Measurements from ENCODE around the gene BTBD9. TPM values are rescaled to one million over a fixed set of nuclear protein-coding genes. Genes with fewer than 3 reads are reported as not detected.

The BTBD9 gene
- polyA plus RNA-seq, 1 donor from 2014 or later = 15.2 TPM

GRCh38 chr6:38305995-38306681, 333.6 kb downstream of the BTBD9 start:
- H3K36me3 Mint-ChIP-seq = no peaks in the 10 kb centered on the region
- H3K27me3 Mint-ChIP-seq = no peaks in the 10 kb centered on the region
- H3K27ac Mint-ChIP-seq = no peak overlapping the region
- no peaks in the 10 kb centered on the region for H3K9me3 Mint-ChIP-seq
- H3K4me1 Mint-ChIP-seq = peaks cover 20 to 23% (median 23%) of the 10 kb centered on the region in 3 donors
- H3K4me3 Mint-ChIP-seq = no peak overlapping the region

DNA sequence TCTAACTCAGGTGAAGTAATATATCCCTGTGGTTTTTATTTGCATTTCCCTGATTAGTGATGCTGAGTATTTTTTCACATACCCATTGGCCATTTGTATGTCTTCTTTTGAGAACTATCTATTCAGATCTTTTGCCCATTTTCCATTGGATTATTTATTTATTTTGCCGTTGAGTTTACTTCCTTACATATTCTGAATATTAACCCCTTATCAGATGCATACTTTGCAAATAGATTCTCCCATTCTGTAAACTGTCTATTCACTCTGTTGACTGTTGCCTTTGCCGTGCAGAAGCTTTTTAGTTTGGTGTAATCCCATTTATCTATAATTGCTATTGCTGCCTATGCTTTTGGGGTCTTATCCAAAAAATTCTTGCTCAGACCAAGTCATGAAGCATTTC, 336.9 kb downstream of the BTBD9 start:
- Mint-ChIP-seq H3K4me1 (peaks cover 17 to 20% (median 17%) of the 10 kb centered on the region in 3 donors), H3K4me3 (no peak overlapping the region), H3K36me3 (no peaks in the 10 kb centered on the region), H3K9me3 (no peaks in the 10 kb centered on the region), H3K27me3 (no peaks in the 10 kb centered on the region), H3K27ac (no peak overlapping the region)

DNA sequence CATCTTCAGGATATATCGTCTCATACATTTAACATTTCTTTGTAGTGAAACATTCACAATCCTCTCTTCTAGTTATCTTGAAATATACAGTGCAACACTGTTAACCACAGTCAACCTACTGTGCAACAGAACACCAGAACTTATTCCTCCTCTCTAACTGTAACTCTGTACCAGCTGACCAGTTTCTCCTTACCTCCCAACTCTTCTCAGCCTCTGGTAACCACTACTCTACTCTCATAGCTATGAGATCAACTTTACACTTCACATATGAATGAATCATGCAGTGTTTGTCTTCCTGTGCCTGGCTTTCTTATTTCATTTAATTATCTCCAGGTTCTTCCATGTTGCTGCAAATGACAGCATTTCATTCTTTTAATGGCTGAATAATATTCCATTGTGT, 337.6 kb downstream of the BTBD9 start:
- H3K27me3 Mint-ChIP-seq = no peaks in the 10 kb centered on the region
- H3K27ac Mint-ChIP-seq = no peak overlapping the region
- H3K9me3 Mint-ChIP-seq = no peaks in the 10 kb centered on the region
- H3K36me3 Mint-ChIP-seq = no peaks in the 10 kb centered on the region
- no peak overlapping the region for H3K4me3 Mint-ChIP-seq
- peaks cover 11 to 14% (median 11%) of the 10 kb centered on the region in 3 donors for H3K4me1 Mint-ChIP-seq

DNA sequence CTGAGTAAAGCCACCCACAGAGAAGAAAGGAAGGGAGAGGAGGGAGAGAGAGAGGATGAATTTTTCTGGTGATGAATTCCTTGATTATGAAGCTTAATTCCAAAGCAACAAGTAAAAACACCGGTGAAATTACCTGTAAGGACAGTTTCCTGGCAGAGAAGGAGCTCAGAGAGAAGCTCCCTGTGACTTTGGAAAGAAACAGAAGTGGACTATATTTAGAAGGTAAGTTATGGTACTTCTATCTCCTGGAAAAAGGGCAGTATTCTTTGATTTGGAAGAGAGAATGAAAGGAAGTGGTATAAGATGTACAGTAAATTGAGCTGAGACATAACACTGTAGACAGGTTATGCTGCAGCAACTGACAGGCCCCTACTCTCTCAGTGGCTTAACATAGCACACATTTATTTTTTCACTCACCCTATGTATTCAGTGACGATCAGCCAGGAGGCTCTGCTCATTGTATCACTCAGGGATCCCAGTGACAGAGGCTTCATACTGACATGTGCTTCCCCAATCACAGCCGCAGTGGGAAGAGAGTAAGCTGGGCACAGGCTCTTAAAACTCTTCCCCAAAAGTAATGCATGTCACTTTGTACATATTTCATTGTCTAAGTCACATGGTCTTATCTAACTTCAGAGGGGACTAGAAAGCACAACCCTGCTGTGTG, 349.5 kb downstream of the BTBD9 start:
- no peaks in the 10 kb centered on the region for H3K4me1 Mint-ChIP-seq
- H3K36me3 Mint-ChIP-seq = peaks cover 17% of the 10 kb centered on the region
- H3K27me3 Mint-ChIP-seq = peaks cover 1% of the 10 kb centered on the region
- H3K4me3 Mint-ChIP-seq = no peak overlapping the region
- no peak overlapping the region for H3K27ac Mint-ChIP-seq
- peaks cover 0 to 4% (median 2%) of the 10 kb centered on the region in 3 donors for H3K9me3 Mint-ChIP-seq

- Mint-ChIP-seq H3K9me3 (no peaks in the 10 kb centered on the region), H3K36me3 (peaks cover 21% of the 10 kb centered on the region), H3K27ac (no peak overlapping the region), H3K27me3 (peaks cover 1% of the 10 kb centered on the region), H3K4me1 (peaks cover 0 to 2% (median 0%) of the 10 kb centered on the region in 3 donors), H3K4me3 (no peak overlapping the region)
Measured at GRCh38 chr6:38287487-38287886, 352.2 kb downstream of the BTBD9 start.

GRCh38 chr6:38284802-38285394, 354.8 kb downstream of the BTBD9 start:
- Mint-ChIP-seq H3K9me3 (no peaks in the 10 kb centered on the region), H3K27me3 (peaks cover 1% of the 10 kb centered on the region), H3K36me3 (peaks cover 21% of the 10 kb centered on the region), H3K4me1 (peaks cover 0 to 2% (median 0%) of the 10 kb centered on the region in 3 donors), H3K27ac (peak overlapping the region in 1 of 3 donors; percentile 45), H3K4me3 (no peak overlapping the region)

DNA sequence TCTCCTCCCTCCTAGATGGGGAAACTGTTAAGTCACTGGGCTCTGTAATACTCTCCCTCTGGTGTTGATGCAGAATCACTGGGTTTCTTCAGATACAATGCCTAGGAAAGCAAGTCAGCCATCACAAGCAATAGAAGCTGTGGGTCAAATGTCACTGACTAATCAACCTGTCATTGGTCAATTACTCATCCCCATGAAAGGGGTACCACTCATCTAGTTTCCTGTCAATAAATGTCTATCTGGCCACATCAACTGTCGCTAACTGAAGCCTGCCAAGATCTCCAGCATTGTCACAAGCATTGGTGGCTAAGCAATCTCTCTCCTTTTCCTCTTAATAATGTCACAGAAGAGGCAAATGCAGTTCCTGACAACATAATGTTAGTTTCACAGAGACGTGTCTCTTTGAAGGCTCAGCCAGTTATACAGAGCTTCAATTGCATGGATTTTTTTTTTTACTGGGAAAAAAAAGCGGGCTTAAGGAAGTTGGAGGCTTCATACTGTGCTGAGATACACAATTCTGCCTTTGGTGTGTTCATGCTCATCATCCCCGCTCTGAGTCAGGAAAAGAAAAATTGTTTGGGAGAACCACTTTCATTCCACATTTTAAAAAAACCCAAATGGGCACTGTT, 355.9 kb downstream of the BTBD9 start:
- Mint-ChIP-seq H3K27ac (peak overlapping the region in 1 of 3 donors; percentile 45), H3K9me3 (no peaks in the 10 kb centered on the region), H3K36me3 (peaks cover 21% of the 10 kb centered on the region), H3K4me1 (peaks cover 0 to 2% (median 0%) of the 10 kb centered on the region in 3 donors), H3K4me3 (no peak overlapping the region), H3K27me3 (peaks cover 1% of the 10 kb centered on the region)

GRCh38 chr6:38282911-38283310, 356.8 kb downstream of the BTBD9 start:
- H3K9me3 Mint-ChIP-seq = no peaks in the 10 kb centered on the region
- H3K36me3 Mint-ChIP-seq = peaks cover 17% of the 10 kb centered on the region
- H3K4me1 Mint-ChIP-seq = peaks cover 0 to 4% (median 0%) of the 10 kb centered on the region in 3 donors
- H3K27ac Mint-ChIP-seq = peak overlapping the region in 1 of 3 donors; percentile 25
- no peaks in the 10 kb centered on the region for H3K27me3 Mint-ChIP-seq
- H3K4me3 Mint-ChIP-seq = no peak overlapping the region

GRCh38 chr6:38281126-38281525, 358.6 kb downstream of the BTBD9 start:
- Mint-ChIP-seq H3K27ac (peak overlapping the region in 1 of 3 donors; percentile 92), H3K4me1 (peaks cover 0 to 4% (median 0%) of the 10 kb centered on the region in 3 donors), H3K27me3 (no peaks in the 10 kb centered on the region), H3K9me3 (no peaks in the 10 kb centered on the region), H3K4me3 (no peak overlapping the region), H3K36me3 (peaks cover 17% of the 10 kb centered on the region)

DNA sequence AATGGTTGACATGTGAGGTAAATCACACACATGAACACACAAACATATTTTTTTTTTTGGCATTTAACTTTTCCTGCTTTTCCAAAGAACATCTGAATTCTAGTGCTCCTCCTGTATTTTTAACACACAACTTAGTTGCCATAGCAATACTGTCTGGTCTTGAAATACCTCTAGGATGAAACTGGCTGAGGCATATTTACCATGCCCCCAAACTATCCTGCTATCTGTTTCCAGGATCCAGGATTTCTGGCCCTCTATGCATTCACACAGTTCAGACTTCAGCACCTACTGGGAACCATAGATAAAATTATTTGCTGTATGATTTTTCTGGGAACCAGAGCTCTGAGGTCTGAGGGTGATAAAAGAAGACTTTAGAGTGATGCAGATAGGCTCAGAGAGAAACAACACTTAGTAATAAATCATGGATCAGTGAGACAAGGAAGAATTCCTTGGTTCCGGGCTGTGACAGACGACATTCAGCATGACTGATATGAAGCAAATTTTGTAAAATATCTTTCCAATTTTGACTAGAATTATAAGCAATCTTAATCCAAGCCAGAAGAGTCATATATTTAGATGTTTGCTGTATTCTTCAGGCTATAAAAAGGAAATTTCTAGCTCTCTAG, 359.7 kb downstream of the BTBD9 start:
- peak overlapping the region in 1 of 3 donors; percentile 1 for H3K27ac Mint-ChIP-seq
- H3K4me1 Mint-ChIP-seq = peaks cover 0 to 4% (median 0%) of the 10 kb centered on the region in 3 donors
- H3K9me3 Mint-ChIP-seq = no peaks in the 10 kb centered on the region

DNA sequence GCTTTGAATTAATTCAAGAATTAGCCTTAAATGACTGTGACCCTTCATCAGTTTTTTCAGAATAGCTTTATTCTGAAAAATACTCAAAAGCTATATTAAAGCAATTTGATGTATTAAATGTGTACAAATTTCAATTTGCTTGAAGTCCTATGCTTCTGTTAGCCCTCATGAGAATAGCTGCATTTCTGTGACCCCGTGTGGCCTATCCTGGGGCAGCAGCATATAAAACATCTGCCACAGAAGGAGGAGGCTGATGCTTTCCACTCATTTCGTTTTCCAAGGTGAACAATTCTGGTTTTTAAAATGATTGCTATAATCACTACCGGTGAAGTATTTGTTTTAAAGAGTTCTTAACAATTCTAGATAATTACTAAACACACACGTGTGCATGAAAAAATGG, 360.3 kb downstream of the BTBD9 start:
- Mint-ChIP-seq H3K9me3 (no peaks in the 10 kb centered on the region), H3K36me3 (peaks cover 14% of the 10 kb centered on the region)

More for the DNA sequence above, 359.7 kb downstream of the BTBD9 start:
- H3K4me3 Mint-ChIP-seq = no peak overlapping the region
- peaks cover 15% of the 10 kb centered on the region for H3K36me3 Mint-ChIP-seq
- no peaks in the 10 kb centered on the region for H3K27me3 Mint-ChIP-seq

DNA sequence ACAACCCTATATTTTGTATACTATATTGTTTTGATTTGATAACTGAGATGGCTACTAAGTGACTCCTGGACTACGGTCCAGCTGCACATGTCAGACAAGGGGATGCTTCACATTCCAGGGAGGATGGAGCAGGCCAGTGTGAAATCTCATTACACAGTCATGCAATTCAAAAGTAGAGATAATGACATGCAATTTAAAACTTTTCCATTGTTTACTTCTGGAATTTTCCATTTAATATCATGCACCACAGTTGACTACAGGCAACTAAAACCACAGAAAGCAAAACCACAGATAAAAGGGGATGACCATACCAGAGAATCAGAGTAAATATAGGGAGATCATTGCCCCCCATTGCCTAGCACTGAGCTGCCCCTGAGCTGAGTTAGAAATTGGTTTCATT, 366.4 kb downstream of the BTBD9 start:
- Mint-ChIP-seq H3K9me3 (no peaks in the 10 kb centered on the region), H3K27ac (peak overlapping the region in 1 of 3 donors; percentile 50)

More for the DNA sequence above, 360.3 kb downstream of the BTBD9 start:
- Mint-ChIP-seq H3K4me1 (peaks cover 0 to 4% (median 0%) of the 10 kb centered on the region in 3 donors), H3K4me3 (no peak overlapping the region), H3K27me3 (no peaks in the 10 kb centered on the region), H3K27ac (no peak overlapping the region)

DNA sequence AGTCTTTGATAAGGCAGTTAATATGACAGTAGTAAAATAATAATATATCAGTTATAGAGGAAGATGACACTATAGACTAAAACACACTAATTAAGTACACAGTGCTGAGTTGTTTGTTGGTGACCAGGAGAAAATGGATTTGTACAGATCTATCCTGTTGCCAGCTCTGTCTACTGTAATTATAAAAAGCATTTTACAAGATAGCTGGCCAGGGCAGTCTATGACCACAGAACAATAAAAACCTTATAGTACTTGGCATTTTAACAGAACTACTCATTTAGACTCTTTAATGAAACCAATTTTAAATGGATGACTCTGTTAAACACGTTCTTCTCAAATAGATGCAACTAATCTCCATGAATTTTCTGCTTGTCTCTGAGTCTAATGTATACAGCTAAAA, 367.5 kb downstream of the BTBD9 start:
- peaks cover 0 to 2% (median 0%) of the 10 kb centered on the region in 3 donors for H3K4me1 Mint-ChIP-seq
- no peaks in the 10 kb centered on the region for H3K27me3 Mint-ChIP-seq
- no peak overlapping the region for H3K27ac Mint-ChIP-seq
- peaks cover 17% of the 10 kb centered on the region for H3K36me3 Mint-ChIP-seq
- H3K9me3 Mint-ChIP-seq = no peaks in the 10 kb centered on the region
- no peak overlapping the region for H3K4me3 Mint-ChIP-seq

More for the DNA sequence above, 366.4 kb downstream of the BTBD9 start:
- H3K36me3 Mint-ChIP-seq = peaks cover 17% of the 10 kb centered on the region
- no peaks in the 10 kb centered on the region for H3K27me3 Mint-ChIP-seq
- H3K4me1 Mint-ChIP-seq = peaks cover 0 to 2% (median 0%) of the 10 kb centered on the region in 3 donors
- H3K4me3 Mint-ChIP-seq = peak overlapping the region in 1 of 4 donors; percentile 8

DNA sequence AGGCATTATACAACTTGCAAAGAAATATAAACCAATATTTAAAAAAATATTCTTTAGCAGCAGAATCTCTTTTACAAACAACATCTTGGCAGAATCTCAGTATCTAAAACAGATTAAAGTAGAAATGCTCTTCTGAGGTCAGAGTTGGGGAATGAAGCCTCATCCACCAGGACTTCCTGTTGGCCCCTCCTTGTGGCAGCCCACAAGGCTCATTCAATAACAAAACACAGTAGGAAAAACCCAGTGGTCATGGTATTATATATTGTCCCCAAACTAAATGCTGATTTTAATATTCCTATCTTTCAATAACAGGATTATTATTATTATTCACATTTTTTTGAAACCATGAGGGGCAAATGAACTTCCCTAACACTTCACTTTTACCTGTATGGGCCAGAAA, 368.6 kb downstream of the BTBD9 start:
- Mint-ChIP-seq H3K9me3 (no peaks in the 10 kb centered on the region), H3K27ac (no peak overlapping the region), H3K27me3 (no peaks in the 10 kb centered on the region), H3K4me3 (no peak overlapping the region), H3K36me3 (peaks cover 11% of the 10 kb centered on the region), H3K4me1 (peaks cover 0 to 7% (median 0%) of the 10 kb centered on the region in 3 donors)

Measured in IgD-negative memory B cell (primary cell).